Subcutaneous abdominal adipose tissue (tissue), 5 donors: ENCODE results near the gene DIAPH3.
"Not testable (repeated sequence)": the region's sequence is repeated elsewhere in the genome, so short reads cannot be mapped to it uniquely, and the experiment has no call there.

ENCODE experiments used
- H3K27ac ChIP-seq: one replicate; pipeline ENCODE4 v1.7.0; 2013; ENCODE audit warnings: low read depth, mild to moderate bottlenecking, inconsistent platforms, low read length, moderate library complexity
- H3K27me3 ChIP-seq, 5 donors: one replicate each; pipeline ENCODE4 v1.7.0; 2013; ENCODE audit warnings: low read length in 5 of 5, inconsistent platforms in 1 of 5; ENCODE audit not compliant: control insufficient read depth in 5 of 5, insufficient read depth in 4 of 5
- H3K36me3 ChIP-seq, 5 donors: one replicate each; pipeline ENCODE4 v1.7.0; 2013; ENCODE audit warnings: low read length in 5 of 5; ENCODE audit not compliant: control insufficient read depth in 5 of 5, insufficient read depth in 5 of 5
- H3K4me1 ChIP-seq, 5 donors: one replicate each; pipeline ENCODE4 v1.7.0; 2013; ENCODE audit warnings: low read length in 5 of 5, mild to moderate bottlenecking in 3 of 5, moderate library complexity in 1 of 5; ENCODE audit not compliant: control insufficient read depth in 5 of 5, insufficient read depth in 5 of 5
- H3K4me3 ChIP-seq, 5 donors: one replicate each; pipeline ENCODE4 v1.7.0; 2013; ENCODE audit warnings: low read length in 5 of 5, low read depth in 1 of 5
- H3K9ac ChIP-seq, 5 donors: one replicate each; pipeline ENCODE4 v1.7.0; 2013; ENCODE audit warnings: low read length in 5 of 5, mild to moderate bottlenecking in 4 of 5, moderate library complexity in 3 of 5
- H3K9me3 ChIP-seq, 5 donors: one replicate each; pipeline ENCODE4 v1.7.0; 2013; ENCODE audit warnings: low read length in 5 of 5; ENCODE audit not compliant: control insufficient read depth in 5 of 5
- donor health status: healthy.
- donor health status: healthy.
- donor health status: healthy.
- donor health status: healthy.
- donor health status: healthy.

Gene DIAPH3

GRCh38 chr13:60108589-60108988, 55.1 kb downstream of the DIAPH3 start:
- Histone ChIP-seq H3K4me3 (no peak overlapping the region), H3K9me3 (no peaks in the 10 kb centered on the region), H3K36me3 (no peaks in the 10 kb centered on the region), H3K27me3 (no peaks in the 10 kb centered on the region), H3K4me1 (no peaks in the 10 kb centered on the region), H3K9ac (no peak overlapping the region), H3K27ac (no peak overlapping the region)

GRCh38 chr13:60099631-60100420, 63.9 kb downstream of the DIAPH3 start:
- Histone ChIP-seq H3K4me3 (no peak overlapping the region), H3K27me3 (no peaks in the 10 kb centered on the region), H3K27ac (no peak overlapping the region), H3K9ac (no peak overlapping the region), H3K9me3 (no peaks in the 10 kb centered on the region), H3K36me3 (no peaks in the 10 kb centered on the region), H3K4me1 (no peaks in the 10 kb centered on the region)

GRCh38 chr13:60095300-60095699, 68.4 kb downstream of the DIAPH3 start:
- Histone ChIP-seq H3K27ac (no peak overlapping the region), H3K27me3 (no peaks in the 10 kb centered on the region), H3K4me1 (no peaks in the 10 kb centered on the region), H3K4me3 (no peak overlapping the region), H3K36me3 (no peaks in the 10 kb centered on the region), H3K9ac (no peak overlapping the region), H3K9me3 (no peaks in the 10 kb centered on the region)

DNA sequence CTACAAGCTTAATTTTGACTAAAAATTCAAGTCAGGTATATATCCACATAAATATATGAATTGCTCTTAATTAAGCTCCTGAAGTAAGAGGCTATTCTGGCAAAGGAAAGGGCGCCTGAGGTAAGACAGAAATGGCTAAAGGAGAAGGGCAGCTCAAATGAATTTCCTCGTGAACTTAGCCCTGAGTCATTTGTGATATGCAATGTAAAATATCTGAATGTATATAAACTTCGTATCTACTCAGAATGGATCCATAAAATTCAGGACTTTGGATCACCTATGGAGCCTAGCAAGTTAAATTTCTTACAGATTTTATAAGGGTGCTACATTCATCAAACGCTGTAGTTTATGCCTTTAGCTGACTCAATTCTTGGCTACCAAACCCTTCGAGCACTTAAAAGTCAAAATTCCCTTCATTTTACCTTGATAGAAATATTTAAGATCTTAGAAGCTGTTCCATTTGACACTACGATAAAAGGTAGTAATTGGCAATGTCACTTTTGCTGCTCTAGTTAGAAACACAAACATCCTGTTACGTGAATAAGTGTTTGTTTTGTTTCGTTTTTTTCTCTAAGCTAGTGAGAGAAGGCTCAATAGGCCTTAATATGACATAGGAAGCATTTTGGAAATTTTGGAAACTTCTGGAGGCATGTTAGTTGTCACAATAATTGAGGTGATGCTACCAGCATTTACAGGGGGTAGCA, 69.2 kb downstream of the DIAPH3 start:
- Histone ChIP-seq H3K4me1 (no peaks in the 10 kb centered on the region), H3K27ac (no peak overlapping the region), H3K36me3 (no peaks in the 10 kb centered on the region), H3K4me3 (no peak overlapping the region), H3K27me3 (no peaks in the 10 kb centered on the region), H3K9me3 (no peaks in the 10 kb centered on the region), H3K9ac (no peak overlapping the region)

DNA sequence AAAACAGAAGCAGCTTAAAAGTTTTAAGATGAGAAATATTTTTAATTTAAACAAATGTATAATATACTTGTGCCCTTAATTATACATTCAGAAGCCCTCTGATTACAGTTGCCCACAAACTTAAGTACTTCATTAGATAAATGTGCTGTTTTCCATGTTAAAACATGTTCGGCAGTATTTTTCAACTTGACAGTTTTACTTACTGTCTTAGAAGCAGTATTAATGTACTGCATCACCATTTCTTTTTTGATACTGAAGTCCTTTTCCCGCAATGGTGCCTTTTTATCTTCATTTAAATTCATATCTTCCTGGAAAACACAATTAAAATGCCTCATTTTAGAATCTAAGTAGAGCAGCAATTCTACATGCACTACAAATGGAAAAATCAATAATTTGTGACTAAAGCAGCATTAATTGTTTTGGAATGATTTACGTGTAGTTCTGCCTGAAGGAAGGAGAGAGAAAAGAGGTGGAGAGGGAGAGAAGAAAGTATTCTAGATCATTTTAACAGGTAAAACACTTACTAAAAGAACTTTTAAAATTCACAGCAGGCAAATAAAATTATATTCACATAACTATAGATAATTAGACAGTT, 70.2 kb downstream of the DIAPH3 start:
- Histone ChIP-seq H3K9me3 (no peaks in the 10 kb centered on the region), H3K9ac (no peak overlapping the region), H3K4me1 (no peaks in the 10 kb centered on the region), H3K36me3 (no peaks in the 10 kb centered on the region), H3K27me3 (no peaks in the 10 kb centered on the region), H3K4me3 (no peak overlapping the region), H3K27ac (no peak overlapping the region)

GRCh38 chr13:60091573-60091972, 72.2 kb downstream of the DIAPH3 start:
- no peak overlapping the region for H3K9ac ChIP-seq
- H3K4me1 ChIP-seq: no peaks in the 10 kb centered on the region
- H3K4me3 ChIP-seq: no peak overlapping the region
- H3K9me3 ChIP-seq: no peaks in the 10 kb centered on the region
- no peak overlapping the region for H3K27ac ChIP-seq
- no peaks in the 10 kb centered on the region for H3K27me3 ChIP-seq
- H3K36me3 ChIP-seq: no peaks in the 10 kb centered on the region

DNA sequence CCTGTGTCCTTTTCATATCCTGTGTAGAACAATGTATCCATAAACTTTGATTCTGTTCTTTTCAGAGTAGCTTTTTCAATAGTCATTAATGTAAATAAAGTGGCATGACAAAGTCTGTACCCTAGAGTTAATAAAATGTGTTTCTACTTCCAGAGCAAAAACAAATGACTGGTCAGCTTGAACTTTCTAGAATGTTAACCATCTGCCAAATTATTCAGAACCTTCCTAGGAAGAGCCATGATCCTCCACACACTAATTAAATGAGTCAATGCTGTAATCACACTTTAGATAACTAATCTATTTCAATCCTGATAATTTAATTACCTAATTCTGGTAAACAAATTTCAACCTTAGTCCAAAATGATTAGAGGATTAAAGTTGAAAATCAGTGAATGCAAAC, 73.2 kb downstream of the DIAPH3 start:
- Histone ChIP-seq H3K4me1 (no peaks in the 10 kb centered on the region), H3K36me3 (no peaks in the 10 kb centered on the region), H3K4me3 (no peak overlapping the region), H3K27me3 (no peaks in the 10 kb centered on the region), H3K9me3 (no peaks in the 10 kb centered on the region), H3K27ac (no peak overlapping the region), H3K9ac (no peak overlapping the region)

DNA sequence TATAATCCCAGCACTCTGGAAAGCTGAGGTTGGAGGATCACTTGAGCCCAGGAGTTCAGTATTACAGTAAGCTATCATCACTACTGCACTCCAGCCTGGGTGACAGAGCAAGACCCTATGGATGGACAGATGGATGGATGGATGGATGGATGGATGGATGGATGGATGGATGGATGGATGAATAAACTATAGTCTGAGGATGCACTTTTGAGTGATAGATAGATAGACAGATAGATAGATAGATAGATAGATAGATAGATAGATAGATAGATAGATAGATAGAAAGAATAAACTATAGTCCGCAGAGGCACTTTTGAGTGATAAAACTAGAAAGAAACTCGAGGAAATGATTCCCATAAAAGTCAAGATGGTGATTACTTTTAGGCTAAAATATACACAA, 79.9 kb downstream of the DIAPH3 start:
- H3K27me3 ChIP-seq, H3K36me3 ChIP-seq, H3K27ac ChIP-seq, H3K4me3 ChIP-seq, H3K4me1 ChIP-seq, H3K9me3 ChIP-seq, H3K9ac ChIP-seq: not testable (repeated sequence)

GRCh38 chr13:60080850-60081249, 82.9 kb downstream of the DIAPH3 start:
- Histone ChIP-seq H3K4me1 (no peaks in the 10 kb centered on the region), H3K27me3 (no peaks in the 10 kb centered on the region), H3K27ac (no peak overlapping the region), H3K4me3 (no peak overlapping the region), H3K9me3 (peaks cover 0 to 4% (median 0%) of the 10 kb centered on the region in 5 donors), H3K9ac (no peak overlapping the region), H3K36me3 (no peaks in the 10 kb centered on the region)

DNA sequence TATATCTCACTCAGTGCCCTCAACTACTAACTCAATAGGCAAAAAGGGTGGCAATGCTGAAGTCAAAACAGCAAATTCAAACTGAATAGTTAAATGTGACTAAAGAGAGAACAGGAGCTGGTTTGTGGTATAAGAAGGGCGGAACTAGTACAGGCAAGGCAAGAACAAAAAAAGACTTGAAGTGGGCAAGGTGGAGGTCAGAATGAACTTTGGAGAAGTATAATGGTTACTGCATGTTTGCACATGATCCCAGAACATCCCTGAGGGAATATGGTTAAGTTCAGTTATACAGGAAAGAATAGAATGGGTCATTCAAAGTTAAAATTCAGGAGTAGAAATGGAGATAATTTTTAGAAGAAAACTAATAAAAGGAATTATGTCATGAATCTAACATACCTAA, 85.5 kb downstream of the DIAPH3 start:
- Histone ChIP-seq H3K4me3 (no peak overlapping the region), H3K36me3 (no peaks in the 10 kb centered on the region), H3K27ac (no peak overlapping the region), H3K4me1 (no peaks in the 10 kb centered on the region), H3K9ac (no peak overlapping the region), H3K9me3 (peaks cover 0 to 4% (median 0%) of the 10 kb centered on the region in 5 donors), H3K27me3 (no peaks in the 10 kb centered on the region)
